ENCODE measurements around the gene ABCC2.
A peak's percentile ranks its signal among the peaks of the same experiment; 100 is the strongest.
"Not testable (repeated sequence)": the region's sequence is repeated elsewhere in the genome, so short reads cannot be mapped to it uniquely, and the experiment has no call there.

The ABCC2 gene

DNA sequence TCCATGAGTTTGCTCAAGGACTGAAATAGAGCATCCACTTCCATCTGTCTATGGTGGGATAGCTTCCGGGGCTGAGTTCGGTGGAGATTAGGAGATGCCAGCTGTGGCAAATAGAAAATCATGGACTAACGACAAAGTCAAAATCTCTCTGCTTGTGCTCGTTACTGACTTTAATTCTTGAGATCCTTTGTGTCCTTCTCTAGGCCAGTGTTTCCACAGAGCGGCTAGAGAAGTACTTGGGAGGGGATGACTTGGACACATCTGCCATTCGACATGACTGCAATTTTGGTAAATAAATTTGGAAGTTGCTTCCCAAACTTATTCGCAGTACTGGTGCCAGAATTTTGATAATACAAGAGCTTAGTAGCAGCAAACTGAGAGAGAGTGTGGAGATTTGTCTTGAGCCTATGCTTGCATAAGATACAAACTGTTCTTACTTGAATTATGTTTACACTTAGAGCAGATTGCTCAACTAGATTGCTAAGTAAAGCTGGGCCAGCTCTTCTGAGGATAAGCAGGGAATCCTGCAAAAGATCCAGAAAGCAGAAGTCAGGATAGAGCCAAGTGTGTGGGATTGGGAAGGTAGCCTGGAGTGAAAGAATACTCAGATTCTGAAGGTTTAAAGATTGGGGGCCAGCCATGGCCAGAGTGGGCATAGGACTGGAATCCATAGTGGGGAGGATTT lies 27.6 kb downstream of the ABCC2 start:
- no peak for DNase-seq

DNA sequence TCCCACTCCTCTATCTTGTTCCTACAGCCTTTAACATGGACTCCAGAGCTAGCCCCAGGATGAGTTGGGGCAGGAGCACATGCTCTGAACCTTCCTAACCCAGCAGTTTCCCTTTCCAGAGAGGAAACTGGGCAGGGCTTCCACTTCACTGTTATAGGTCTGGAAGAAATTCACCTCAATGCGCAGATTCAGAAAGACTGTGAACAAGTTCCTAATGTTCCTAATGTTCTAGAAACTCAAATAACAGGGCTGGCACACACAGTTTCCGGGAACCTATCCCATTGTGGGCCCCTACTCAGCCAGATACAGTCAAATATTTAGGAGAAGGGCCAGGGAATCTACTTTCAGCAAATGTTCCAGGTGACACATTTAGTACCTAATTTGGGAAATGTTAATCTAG lies 29.7 kb downstream of the ABCC2 start:
- DNase-seq = no peak

DNA sequence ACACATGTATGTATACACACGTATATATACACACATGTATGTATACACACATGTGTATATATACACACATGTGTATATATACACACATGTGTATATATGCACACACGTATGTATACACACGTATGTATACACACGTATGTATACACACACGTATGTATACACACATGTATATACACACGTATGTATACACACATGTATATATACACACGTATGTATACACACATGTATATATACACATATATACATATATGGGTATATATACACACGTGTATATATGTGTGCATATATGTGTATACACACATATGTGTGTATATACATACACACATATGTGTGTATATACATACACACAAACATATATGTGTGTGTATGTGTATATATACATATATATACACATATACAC lies 31.7 kb downstream of the ABCC2 start:
- no peak for DNase-seq

DNA sequence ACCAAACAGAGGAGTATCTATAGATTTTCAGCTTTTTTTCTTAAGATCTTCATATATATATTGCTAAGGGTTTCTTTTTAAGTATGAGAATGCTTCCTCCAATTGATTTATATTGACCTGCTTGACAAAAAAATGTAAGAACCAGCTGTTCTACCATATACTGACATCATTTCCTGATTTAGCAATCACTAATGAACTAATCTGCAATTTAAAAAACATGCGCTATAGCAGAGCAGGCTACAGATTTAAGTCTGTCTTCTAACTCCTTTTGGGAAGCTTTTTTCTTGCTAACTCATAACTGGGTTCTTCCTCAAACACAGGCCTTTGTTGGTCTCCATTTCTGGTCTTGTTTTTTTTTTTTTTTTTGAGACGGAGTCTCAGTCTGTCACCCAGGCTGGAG lies 33.2 kb downstream of the ABCC2 start:
- no peak for DNase-seq

DNA sequence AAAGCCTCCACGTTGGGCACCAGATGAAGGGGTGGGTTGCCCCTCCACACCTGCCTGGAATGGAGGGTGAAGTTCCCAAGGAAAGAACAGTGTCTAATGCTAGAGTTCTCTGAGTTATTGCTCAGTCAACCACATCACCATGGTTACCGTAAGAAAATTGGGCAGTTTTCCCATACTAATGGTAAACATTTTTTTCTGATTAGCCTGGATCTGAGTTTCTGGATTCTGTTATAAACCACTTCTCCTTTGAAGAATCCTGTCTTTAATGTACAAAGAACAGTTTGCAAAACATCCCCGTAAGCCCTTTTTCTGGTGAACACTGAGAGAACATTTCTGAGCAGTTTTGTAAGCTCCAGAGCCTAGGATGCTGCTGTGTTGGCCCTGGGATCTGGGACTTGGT lies 45.5 kb downstream of the ABCC2 start:
- DNase-seq = no peak

DNA sequence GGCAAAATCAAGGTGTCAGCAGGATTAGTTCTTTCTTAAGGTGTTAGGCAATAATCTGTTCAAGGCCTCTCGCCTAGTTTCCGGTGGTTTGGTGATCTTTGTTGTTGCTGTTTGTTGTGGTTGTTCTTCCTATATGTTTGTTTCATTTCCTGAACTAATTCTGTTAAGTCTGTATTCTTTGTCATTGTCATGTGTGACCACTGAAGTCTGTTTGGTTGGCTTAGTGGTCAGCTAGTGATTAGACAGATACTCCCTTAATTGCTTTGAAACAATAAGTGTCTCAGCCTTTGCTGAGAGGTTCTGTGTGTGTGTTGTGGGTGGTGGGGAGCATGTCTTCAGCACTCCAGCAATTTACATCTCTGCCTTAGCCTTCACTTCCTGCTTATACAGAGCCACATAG lies 46.0 kb downstream of the ABCC2 start:
- no peak for DNase-seq

DNA sequence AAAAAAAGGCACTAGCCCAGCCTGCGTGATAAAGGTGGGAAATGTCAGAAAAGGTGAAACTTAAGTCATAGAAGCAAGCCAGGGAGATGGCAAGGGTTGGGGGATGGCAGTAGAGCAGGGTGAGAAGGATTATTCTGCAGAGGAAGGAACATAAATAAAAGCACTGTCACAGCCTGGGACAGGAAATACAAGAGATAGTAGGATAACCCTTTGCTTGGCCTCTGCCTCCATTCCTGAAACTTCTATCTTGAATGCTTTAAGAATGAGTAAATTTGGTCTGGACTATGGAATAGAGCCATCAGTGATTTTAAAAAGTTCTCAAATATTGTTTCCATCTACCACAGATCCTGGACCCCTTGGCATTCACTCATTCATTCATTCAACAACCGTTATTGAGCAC lies 50.0 kb downstream of the ABCC2 start:
- DNase-seq = no peak

DNA sequence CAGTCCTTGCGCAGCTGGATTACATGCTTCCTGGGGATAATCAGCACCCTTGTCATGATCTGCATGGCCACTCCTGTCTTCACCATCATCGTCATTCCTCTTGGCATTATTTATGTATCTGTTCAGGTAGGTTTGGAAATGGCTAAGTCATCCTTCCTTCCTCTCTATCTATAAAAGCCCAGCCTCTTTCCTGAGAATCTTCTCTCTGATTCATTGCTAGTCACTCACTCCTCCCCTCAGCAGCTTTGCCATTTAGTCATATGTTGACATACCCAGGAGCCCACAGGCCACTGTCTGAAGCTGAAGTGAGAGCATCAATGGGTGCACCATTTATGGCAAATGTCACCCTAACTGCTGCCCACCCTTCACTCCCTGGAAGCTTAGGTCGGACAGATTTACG lies 52.0 kb downstream of the ABCC2 start:
- DNase-seq = no peak

DNA sequence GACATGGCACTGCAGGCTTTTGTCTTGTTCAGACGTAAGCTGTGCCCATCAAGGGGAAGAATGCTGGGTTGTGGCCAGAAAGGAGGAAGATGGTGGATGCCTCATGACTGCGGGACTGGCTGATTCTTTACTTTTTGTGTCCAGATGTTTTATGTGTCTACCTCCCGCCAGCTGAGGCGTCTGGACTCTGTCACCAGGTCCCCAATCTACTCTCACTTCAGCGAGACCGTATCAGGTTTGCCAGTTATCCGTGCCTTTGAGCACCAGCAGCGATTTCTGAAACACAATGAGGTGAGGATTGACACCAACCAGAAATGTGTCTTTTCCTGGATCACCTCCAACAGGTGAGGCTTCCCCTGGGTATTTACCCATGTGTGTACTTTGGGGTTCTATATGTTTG lies 53.5 kb downstream of the ABCC2 start:
- DNase-seq = no peak

DNA sequence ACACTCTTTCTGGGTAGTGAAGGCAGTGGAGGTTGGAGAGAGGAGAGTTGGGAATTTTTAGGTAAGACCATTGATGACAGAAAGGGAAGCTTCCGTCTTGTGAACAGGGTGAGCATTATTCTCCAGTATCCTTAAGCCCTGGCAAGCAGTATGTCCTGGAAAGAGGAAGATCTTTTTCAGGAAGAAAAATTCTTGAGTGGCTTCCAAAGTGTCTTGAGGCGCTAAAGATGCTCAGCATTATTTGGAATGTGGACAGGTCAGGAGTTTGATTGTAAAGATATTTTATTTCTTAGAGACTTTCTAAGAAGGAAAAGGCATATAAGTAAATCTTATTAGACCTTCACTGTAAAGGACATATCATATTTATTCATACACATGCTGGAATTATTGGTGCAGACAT lies 54.3 kb downstream of the ABCC2 start:
- DNase-seq = no peak

DNA sequence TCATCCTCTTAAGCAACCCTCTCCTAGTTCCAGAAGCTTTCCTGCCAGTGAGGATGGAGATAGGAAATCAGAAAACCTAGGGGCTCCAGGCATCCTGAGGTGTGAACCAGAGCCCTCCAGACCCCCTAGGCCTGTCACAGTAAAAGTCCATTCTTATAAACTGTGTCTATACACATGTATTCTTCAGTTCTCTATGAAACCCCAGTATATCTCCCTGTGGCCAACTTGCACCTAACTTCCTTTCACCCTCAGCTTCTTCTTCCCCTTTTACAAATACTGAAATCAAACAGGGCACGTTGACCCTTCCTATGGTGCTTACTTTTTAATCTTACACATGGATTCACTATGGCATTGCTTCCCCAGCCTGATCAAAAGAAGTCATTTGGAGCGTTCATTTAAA lies 58.4 kb downstream of the ABCC2 start:
- not testable (repeated sequence) for DNase-seq

DNA sequence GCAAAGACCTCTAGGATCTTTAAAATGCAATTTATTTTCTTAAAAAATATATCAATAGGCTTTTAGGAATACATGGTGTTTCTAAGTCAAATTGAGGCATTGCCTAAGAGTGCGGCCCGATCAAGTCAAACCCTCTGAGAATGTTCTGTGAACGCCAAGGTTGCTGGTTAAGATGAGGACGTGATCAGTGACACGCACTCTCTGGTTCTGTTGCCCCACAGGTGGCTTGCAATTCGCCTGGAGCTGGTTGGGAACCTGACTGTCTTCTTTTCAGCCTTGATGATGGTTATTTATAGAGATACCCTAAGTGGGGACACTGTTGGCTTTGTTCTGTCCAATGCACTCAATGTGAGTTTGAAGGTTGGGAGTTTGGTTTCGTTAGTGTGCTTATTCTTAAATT lies 59.3 kb downstream of the ABCC2 start:
- DNase-seq = no peak

DNA sequence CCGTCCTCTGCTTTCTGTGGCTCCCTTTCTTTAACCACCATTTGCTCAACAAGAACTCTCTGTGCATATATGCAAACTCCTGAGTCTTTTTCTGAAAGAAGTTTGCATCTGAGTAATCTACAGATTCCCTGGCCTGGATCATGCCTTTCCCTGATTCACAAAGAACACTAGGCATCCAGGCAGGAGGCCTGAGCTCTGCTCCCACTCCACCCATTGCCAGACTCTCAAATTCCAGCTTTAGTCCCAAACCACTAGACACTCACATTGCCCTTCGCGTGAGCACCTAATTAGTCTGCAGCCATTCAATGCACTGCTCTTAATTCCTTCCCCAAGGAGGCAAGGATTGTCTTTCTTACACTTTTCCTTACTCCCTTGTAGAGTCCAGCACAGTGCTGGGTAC lies 60.9 kb downstream of the ABCC2 start:
- DNase-seq = no peak

DNA sequence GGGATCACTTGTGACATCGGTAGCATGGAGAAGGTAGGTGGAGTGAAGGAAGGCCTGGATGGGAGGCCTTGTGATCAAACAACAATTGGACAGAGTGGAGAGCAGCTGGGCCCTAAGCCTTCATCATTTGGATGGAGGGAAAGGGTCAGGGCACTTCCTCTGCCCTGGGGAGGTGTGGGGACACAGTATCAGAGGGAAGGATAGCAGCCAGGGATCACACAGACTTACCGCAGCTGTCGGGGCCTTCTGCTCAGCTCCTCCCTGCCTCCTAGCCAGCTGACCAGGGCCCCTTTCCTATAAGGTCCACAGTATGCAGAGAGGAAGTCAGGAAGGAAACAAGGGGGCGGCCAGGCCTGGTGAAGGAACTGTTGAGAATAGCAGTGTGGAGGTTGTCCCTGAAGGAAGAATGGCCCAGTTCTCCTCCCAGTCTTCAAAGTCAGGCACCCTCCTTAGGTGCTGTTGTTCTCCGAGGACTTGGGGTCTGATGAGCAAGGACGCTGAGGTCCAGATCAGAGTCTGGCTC lies 62.1 kb downstream of the ABCC2 start:
- no peak for DNase-seq

DNA sequence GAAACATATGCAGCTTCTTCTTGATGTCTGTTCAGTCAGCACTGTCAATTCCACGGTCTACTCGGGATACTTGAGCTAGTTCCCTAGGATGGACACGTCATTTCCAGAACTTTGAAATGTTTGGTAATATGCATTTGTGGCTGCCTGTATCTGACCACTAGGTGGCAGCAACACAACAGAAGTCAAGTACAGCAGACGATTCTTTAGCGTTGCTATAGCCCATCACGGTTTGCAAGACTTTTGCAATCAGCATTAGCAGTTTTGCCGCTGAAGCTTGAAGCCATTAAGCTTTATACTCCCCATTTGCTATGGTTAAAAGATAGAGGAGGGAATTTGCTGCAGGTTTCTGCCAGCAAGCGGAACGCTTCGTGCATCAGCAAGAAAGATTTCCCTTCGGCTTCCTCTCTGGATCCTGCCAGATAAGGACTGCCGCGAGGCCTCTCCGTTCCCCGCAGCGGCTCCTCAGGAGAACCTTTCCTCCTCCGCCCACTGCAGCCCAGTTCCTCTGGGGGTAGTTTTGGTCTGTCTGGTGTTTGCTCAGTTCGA lies 63.5 kb downstream of the ABCC2 start:
- DNase-seq = peak; percentile 86

DNA sequence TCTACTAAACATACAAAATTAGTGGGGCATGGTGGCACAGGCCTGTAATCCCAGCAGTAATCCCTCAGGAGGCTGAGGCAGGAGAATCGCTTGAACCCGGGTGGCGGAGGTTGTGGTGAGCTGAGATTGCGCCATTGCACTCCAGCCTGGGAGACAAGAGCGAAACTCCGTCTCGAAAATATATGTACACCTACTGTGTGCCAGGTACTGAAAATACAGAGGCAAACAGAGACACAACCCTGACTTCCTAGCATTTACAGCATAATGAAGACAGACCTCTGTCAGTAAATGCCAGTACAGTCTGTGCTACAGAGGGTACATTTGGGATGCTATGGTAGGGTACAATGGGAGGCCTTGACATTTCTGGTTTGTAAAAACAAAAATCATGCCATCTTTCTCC lies 66.6 kb downstream of the ABCC2 start:
- no peak for DNase-seq

DNA sequence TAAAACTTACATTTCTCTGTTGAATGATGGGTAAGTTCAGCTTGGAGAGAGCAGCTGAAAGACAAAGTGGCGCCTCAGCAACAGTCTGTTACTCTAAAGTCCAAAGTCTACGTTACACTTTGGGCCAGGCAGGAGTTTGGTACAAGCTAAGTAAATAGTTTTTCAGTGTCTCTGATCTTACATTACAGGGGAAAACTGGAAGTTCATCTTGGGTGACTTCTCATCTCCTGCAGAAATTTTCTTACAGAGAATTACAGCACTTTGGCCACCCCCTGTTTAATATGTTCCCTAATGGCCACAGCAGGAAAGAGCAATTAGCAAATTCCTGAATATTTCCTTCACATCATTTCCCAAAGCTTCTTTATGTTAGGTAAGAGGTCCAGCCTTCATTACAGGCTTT lies 67.1 kb downstream of the ABCC2 start:
- no peak for DNase-seq

DNA sequence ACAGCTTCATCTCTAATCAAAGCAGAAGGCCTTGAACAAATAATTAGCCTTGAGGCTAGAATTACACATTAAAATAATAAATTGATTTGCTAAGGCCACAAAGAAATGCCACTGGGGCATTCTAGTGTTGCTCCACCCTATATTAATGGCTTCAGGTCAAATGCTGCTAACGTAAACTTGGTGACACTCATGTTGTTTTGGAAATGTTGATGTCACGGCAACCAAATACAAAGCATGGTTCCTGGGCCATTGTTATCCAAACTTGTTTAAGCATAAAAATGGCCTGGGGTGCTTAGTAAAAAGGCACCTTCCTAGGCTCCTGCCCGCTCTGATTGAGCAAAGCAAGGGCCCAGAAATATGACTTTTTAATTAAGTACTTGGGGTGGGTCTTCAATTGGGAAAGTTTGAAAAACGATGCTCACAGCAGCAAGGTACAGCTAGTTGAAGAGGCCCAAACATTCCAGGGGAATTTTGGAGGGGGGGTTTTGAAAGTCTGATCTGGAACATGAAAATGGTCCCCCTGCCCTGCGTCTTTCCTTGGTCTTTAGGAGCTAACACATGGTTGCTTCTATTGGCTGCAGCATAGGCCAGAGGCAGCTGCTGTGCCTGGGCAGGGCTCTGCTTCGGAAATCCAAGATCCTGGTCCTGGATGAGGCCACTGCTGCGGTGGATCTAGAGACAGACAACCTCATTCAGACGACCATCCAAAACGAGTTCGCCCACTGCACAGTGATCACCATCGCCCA lies 67.8 kb downstream of the ABCC2 start:
- no peak for DNase-seq

DNA sequence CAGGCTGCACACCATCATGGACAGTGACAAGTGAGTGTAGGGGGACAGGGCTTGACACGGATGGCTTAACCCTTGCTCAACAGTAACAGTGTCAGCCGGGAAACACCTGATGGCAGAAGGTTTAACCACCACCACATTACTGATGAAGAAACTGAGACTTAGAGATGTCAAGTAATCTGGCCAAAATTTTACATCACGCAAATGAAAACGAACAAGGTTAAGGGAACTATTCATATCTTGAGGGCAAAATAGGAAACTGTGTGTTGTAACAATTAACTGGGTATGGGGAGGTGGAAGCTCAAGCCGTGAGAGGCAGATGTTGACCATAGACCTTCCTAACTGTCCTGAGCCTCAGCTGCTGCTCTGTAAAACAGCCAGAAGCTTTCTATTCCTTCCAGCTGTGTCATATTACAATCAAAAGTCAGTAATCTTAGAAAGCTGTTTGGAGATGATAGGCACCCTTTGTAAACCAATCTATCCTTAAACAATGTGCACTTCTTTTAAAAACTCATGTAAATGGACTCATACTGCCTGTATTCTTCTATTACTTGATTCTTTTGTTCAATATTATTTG lies 68.4 kb downstream of the ABCC2 start:
- DNase-seq = no peak

DNA sequence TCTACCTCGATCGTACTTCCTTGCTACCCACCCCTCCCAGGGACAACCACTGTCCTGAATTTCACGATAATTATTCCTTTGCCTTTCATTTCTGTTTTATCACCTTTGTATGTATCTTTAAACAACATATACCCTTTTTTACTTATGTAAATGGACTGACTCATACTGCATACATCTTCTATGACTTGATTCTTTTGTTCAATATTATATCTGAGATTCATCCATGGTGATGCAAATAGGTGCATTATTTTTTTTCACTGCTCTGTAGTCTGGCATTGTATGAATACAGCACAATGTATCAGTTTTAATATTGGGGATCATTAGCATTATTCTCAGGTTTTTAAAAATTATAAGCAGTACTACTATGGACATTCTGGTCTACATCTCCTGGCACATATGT lies 69.4 kb downstream of the ABCC2 start:
- no peak for DNase-seq

DNA sequence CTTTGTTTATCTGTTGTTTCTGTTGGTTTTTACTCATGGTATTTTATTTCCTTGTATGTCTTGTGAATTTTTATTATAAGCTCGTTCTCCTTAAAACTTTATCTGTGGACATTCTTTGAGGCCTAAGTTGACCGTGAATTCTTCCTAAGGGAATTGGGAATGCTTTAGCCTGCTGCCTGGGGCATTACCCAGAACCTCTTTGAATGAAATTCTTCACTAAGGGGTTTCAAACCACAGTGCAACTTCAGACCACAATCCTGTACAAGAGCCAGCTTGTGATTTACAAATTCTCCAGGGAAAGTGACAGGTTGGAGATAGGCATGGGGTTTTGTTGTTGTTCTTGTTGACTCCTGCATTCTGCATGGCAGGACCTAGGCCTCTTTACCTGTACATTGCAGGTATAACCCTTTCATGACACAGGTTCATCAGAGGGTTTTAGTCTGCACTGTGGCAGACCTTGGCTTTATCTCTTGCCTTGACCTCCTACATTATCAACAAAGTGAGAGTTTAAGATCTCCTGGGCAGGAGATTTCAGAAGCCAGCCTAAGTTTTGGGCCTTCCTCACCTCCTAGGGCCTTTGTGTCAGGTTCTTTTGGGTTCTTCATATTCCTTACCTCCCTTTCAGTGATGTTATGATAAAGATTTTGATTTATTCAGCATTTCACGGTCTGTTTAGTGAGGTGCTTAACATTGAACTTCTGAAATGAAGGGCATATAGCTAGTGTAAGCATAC lies 70.2 kb downstream of the ABCC2 start:
- no peak for DNase-seq

DNA sequence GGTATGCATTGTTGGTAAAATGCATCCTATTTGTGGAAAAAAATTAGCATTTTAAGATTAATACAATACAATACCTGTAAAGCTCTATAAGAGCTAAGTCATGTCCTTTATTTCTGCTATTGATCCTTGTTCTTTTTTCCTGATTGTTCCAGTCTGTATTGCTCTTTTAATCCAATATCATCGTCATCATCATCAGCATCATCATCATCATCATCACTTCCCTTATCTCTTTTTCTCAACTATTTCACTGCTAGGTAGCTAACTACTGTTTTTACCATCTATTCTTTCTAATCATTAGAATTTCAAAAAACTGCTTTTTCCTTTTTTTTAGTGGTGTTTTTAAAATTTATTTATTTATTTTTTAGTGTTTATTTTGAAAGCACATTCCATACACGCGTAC lies 71.2 kb downstream of the ABCC2 start:
- no peak for DNase-seq

DNA sequence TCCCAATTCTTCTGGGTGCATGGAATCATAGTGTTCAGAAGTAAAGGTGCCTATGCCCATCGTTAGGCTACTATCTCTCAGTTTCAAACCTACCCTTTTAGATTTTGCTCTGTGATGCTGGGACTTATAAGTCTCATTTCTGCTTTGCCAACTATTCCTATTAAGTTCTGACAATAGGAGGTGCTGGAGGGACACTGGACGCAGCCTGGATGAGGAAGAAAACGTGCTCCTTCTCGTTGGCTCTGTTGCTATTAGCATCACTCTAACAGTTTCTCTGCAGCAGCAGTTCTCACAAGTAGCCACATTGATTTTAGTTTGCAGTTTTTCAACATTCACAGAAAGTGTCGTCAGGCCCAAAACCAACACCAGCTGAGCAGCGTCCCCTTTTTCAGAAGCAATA lies 72.4 kb downstream of the ABCC2 start:
- DNase-seq = peak; percentile 76
